Epithelial cell of alveolus of lung (primary cell): ENCODE measurements around the gene ENPEP. TPM values are rescaled to one million over a fixed set of nuclear protein-coding genes. Genes with fewer than 3 reads are reported as not detected.

ENCODE experiments used
- total RNA-seq: library from RNA; depleted of rRNA; stranded (reverse); fragments of >200 nt; gene quantifications from 2 replicates; pipeline ENCODE4 v1.2.1, GENCODE V29; 2015

The ENPEP gene
- total RNA-seq, result 0.13 and 0.64 TPM in 2 replicates

GRCh38 chr4:110475881-110476818, at the start of gene ENPEP:
Gene ENPEP, plus strand, starts transcription at chr4:110476155. Its CDS starts 260 bp downstream, at chr4:110476415.

Other genes starting within 250 kb of the ENPEP start
- 1.4 TPM in 1 of 2 replicates, not detected in the other for gene PITX2, start 146.9 kb downstream of the ENPEP start, total RNA-seq